Stimulated activated naive CD8-positive, alpha-beta T cell treated with anti-CD3 and anti-CD28 coated beads, Interleukin-15, amount 100 ng/mL, for 72 hours (primary cell): ENCODE measurements around the gene NXN.
"Not testable (repeated sequence)": the region's sequence is repeated elsewhere in the genome, so short reads cannot be mapped to it uniquely, and the experiment has no call there.

ENCODE experiments used
- ATAC-seq: fragments of 150-1000 bp; cut with Tn5 transposase; 2 replicates; pipeline ENCODE4 v1.10.0; 2021; ENCODE audit warnings: mild to moderate bottlenecking, moderate library complexity
- DNase-seq, 2 donors: peaks; one replicate each; pipeline ENCODE4 v3.0.0; 2021 to 2022
- H3K27ac Mint-ChIP-seq, 2 donors: one replicate each; pipeline ENCODE4 v1.8.0; 2022; ENCODE audit warnings: mild to moderate bottlenecking in 2 of 2, mixed read lengths in 2 of 2, moderate library complexity in 2 of 2
- H3K27me3 Mint-ChIP-seq: one replicate; pipeline ENCODE4 v1.8.0; 2022; ENCODE audit warnings: mixed read lengths
- H3K4me1 Mint-ChIP-seq: one replicate; pipeline ENCODE4 v1.8.0; 2022; ENCODE audit warnings: mild to moderate bottlenecking, mixed read lengths
- H3K4me3 Mint-ChIP-seq, 2 donors: one replicate each; pipeline ENCODE4 v1.8.0; 2022; ENCODE audit warnings: mild to moderate bottlenecking in 2 of 2, mixed read lengths in 2 of 2, moderate library complexity in 1 of 2
- H3K9me3 Mint-ChIP-seq, 2 donors: one replicate each; pipeline ENCODE4 v1.8.0; 2022; ENCODE audit warnings: mixed read lengths in 2 of 2

NXN gene

GRCh38 chr17:954431-955164 is 25.0 kb downstream of the NXN start:
- no peak for DNase-seq
- ATAC-seq, result no peak
- Mint-ChIP-seq H3K9me3 (no peaks in the 10 kb centered on the region), H3K4me1 (no peaks in the 10 kb centered on the region), H3K27me3 (peaks cover 29% of the 10 kb centered on the region), H3K4me3 (no peak overlapping the region), H3K27ac (no peak overlapping the region)

GRCh38 chr17:953767-954166 is 25.8 kb downstream of the NXN start:
- no peak for DNase-seq
- no peak overlapping the region for H3K27ac Mint-ChIP-seq
- peaks cover 29% of the 10 kb centered on the region for H3K27me3 Mint-ChIP-seq
- ATAC-seq, result no peak
- H3K4me1 Mint-ChIP-seq, result no peaks in the 10 kb centered on the region
- no peaks in the 10 kb centered on the region for H3K9me3 Mint-ChIP-seq
- H3K4me3 Mint-ChIP-seq, result no peak overlapping the region

GRCh38 chr17:952592-952991 is 27.0 kb downstream of the NXN start:
- H3K9me3 Mint-ChIP-seq, H3K4me1 Mint-ChIP-seq, ATAC-seq, DNase-seq, H3K27ac Mint-ChIP-seq, H3K4me3 Mint-ChIP-seq: not testable (repeated sequence)
- peaks cover 21% of the 10 kb centered on the region for H3K27me3 Mint-ChIP-seq

- DNase-seq, result no peak
- no peak overlapping the region for H3K27ac Mint-ChIP-seq
- no peaks in the 10 kb centered on the region for H3K9me3 Mint-ChIP-seq
- no peak for ATAC-seq
- H3K4me1 Mint-ChIP-seq, result no peaks in the 10 kb centered on the region
- H3K27me3 Mint-ChIP-seq, result peaks cover 20% of the 10 kb centered on the region
- no peak overlapping the region for H3K4me3 Mint-ChIP-seq
Measured at GRCh38 chr17:951325-952132, 28.0 kb downstream of the NXN start.

- ATAC-seq (no peak), DNase-seq (no peak)
- Mint-ChIP-seq H3K4me1 (no peaks in the 10 kb centered on the region), H3K9me3 (no peaks in the 10 kb centered on the region), H3K4me3 (no peak overlapping the region), H3K27ac (peak overlapping the region in 1 of 2 donors; percentile 27), H3K27me3 (peaks cover 20% of the 10 kb centered on the region)
Measured at GRCh38 chr17:949623-950303, 29.8 kb downstream of the NXN start.

- no peaks in the 10 kb centered on the region for H3K9me3 Mint-ChIP-seq
- no peak for DNase-seq
- H3K4me1 Mint-ChIP-seq, result no peaks in the 10 kb centered on the region
- peaks cover 20% of the 10 kb centered on the region for H3K27me3 Mint-ChIP-seq
- no peak overlapping the region for H3K4me3 Mint-ChIP-seq
- ATAC-seq, result no peak
- H3K27ac Mint-ChIP-seq, result no peak overlapping the region
Measured at GRCh38 chr17:948284-948852, 31.2 kb downstream of the NXN start.

- Mint-ChIP-seq H3K4me1 (no peaks in the 10 kb centered on the region), H3K9me3 (no peaks in the 10 kb centered on the region), H3K27ac (no peak overlapping the region), H3K4me3 (no peak overlapping the region), H3K27me3 (peaks cover 14% of the 10 kb centered on the region)
- no peak for ATAC-seq
- DNase-seq, result no peak
Measured at GRCh38 chr17:946510-947236, 32.9 kb downstream of the NXN start.

- H3K4me3 Mint-ChIP-seq, result no peak overlapping the region
- no peak overlapping the region for H3K27ac Mint-ChIP-seq
- peaks cover 11% of the 10 kb centered on the region for H3K27me3 Mint-ChIP-seq
- no peaks in the 10 kb centered on the region for H3K9me3 Mint-ChIP-seq
- no peak for DNase-seq
- no peak for ATAC-seq
- H3K4me1 Mint-ChIP-seq, result no peaks in the 10 kb centered on the region
Measured at GRCh38 chr17:945672-946071, 33.9 kb downstream of the NXN start.

GRCh38 chr17:944266-944826 is 35.2 kb downstream of the NXN start:
- Mint-ChIP-seq H3K4me1 (no peaks in the 10 kb centered on the region), H3K4me3 (no peak overlapping the region), H3K9me3 (no peaks in the 10 kb centered on the region), H3K27me3 (no peaks in the 10 kb centered on the region), H3K27ac (no peak overlapping the region)
- ATAC-seq (no peak), DNase-seq (no peak)

GRCh38 chr17:935485-935884 is 44.1 kb downstream of the NXN start:
- Mint-ChIP-seq H3K4me1 (no peaks in the 10 kb centered on the region), H3K9me3 (no peaks in the 10 kb centered on the region), H3K27me3 (peaks cover 13% of the 10 kb centered on the region), H3K4me3 (no peak overlapping the region), H3K27ac (no peak overlapping the region)
- no peak for DNase-seq
- ATAC-seq, result no peak

- ATAC-seq (no peak), DNase-seq (no peak)
- H3K4me1 Mint-ChIP-seq, result no peaks in the 10 kb centered on the region
- H3K27me3 Mint-ChIP-seq, result peaks cover 9% of the 10 kb centered on the region
- no peaks in the 10 kb centered on the region for H3K9me3 Mint-ChIP-seq
- H3K27ac Mint-ChIP-seq, result peak overlapping the region; percentile 50 to 65
- no peak overlapping the region for H3K4me3 Mint-ChIP-seq
Measured at GRCh38 chr17:933312-934073, 46.1 kb downstream of the NXN start.

- peaks cover 12% of the 10 kb centered on the region for H3K27me3 Mint-ChIP-seq
- ATAC-seq, result no peak
- no peak for DNase-seq
- no peaks in the 10 kb centered on the region for H3K4me1 Mint-ChIP-seq
- no peak overlapping the region for H3K27ac Mint-ChIP-seq
- no peaks in the 10 kb centered on the region for H3K9me3 Mint-ChIP-seq
- H3K4me3 Mint-ChIP-seq, result no peak overlapping the region
Measured at GRCh38 chr17:930258-930657, 49.3 kb downstream of the NXN start.

- ATAC-seq, result no peak
Measured at GRCh38 chr17:929586-929985, 50.0 kb downstream of the NXN start.

GRCh38 chr17:927611-928461 is 51.7 kb downstream of the NXN start:
- Mint-ChIP-seq H3K9me3 (no peaks in the 10 kb centered on the region), H3K27me3 (peaks cover 12% of the 10 kb centered on the region), H3K4me1 (no peaks in the 10 kb centered on the region), H3K27ac (no peak overlapping the region), H3K4me3 (no peak overlapping the region)
- no peak for ATAC-seq
- DNase-seq, result no peak

More at GRCh38 chr17:929586-929985, 50.0 kb downstream of the NXN start:
- H3K27me3 Mint-ChIP-seq, result peaks cover 12% of the 10 kb centered on the region
- no peak for DNase-seq
- no peaks in the 10 kb centered on the region for H3K4me1 Mint-ChIP-seq
- H3K27ac Mint-ChIP-seq, result no peak overlapping the region
- H3K9me3 Mint-ChIP-seq, result no peaks in the 10 kb centered on the region
- H3K4me3 Mint-ChIP-seq, result no peak overlapping the region
